Measurements from ENCODE around the gene NT5DC3. TPM values are rescaled to one million over a fixed set of nuclear protein-coding genes. Genes with fewer than 3 reads are reported as not detected.

Gene NT5DC3
- total RNA-seq, 1 experiment from 2014 or later = 9.0 TPM

DNA sequence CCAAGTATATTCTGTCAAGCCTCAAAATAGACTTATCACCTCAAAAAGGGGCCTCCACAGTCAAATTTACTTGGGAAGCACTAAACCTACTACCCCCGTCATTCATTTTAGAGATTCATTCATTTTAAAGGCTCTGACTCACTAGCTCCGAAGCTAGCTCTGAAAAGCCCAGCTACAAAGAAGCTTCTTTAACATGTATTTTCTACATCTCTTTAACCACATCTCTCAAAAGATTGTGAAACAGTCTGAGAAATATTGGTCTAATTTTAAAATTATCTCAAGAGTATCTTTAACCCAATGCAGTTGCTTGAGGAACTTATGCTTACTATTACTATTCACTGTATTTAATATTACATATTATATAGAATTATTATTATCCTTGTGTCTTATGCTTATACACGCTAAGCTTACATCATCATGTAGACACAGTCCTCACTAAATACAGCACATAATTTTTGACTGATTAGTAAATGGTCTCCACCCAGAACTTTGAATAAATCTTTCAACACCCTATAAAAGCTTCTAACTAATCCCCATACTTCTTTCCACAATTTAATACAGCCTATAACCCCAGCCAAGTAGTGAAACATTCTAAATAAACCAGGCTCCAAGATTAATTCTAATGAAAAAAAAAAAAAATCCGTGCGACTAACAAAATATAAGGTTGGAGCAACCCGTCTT lies 7.8 kb downstream of the NT5DC3 start:
- no peak for DNase-seq (ENCODE audit: low spot score)

GRCh38 chr12:103832048-103832997 lies 8.7 kb downstream of the NT5DC3 start:
- DNase-seq (ENCODE audit: low spot score) = no peak

DNA sequence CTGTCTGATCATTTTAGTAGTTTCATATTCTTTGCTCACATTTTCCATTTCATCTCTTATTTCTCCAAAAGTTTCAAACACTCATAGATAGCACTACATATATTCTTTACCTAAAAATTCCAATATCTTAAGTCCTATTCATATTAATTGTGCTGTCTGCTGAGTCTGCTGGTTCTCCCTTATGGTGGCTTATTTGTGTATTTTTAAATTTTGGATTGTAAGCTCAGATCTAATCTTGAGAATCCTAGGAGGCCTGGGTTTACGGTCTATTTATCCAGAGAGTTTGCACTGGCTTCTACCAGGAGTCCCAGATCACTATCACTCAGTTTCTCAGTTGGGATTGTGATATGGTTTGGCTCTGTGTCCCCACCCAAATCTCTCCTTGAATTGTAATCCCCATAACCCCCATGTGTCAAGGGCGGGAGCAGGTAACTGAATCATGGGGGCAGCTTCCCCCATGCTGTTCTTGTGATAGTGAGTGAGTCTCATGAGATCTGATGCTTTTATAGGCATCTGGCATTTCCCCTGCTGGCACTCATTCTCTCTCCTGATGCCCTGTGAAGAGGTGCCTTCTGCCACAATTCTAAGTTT lies 10.2 kb downstream of the NT5DC3 start:
- no peak for DNase-seq (ENCODE audit: low spot score)

DNA sequence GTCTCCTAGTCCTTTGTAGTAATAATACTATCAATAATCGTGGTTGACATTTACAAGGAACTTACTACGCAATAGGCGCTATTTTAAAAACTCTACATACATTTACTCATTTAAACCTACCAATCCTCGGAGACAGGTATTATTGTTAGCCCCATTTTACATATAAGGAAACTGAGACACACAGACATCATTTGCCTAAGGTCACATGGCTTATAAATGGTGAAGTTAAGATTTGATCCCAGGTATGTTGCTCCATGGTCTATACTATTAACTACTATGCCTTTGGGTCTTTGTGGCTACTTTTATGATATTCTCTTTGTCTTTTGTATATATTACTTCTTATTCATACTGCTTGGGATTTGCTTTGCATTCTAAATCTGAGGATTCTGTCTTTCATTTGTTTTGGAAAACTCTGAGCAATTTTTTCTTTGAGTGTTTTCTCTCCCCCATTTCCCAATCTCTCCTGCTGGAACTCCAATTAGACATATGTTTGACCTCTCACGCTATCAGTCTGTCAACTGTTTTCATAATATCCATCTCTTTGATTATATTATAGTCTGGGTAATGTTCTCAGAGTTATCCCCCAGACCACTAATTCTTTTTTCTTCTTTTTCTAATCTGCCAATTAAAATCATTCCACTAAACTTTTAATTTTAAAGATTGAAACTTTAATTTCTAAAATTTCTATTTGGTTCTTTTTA lies 10.9 kb downstream of the NT5DC3 start:
- no peak for DNase-seq (ENCODE audit: low spot score)

DNA sequence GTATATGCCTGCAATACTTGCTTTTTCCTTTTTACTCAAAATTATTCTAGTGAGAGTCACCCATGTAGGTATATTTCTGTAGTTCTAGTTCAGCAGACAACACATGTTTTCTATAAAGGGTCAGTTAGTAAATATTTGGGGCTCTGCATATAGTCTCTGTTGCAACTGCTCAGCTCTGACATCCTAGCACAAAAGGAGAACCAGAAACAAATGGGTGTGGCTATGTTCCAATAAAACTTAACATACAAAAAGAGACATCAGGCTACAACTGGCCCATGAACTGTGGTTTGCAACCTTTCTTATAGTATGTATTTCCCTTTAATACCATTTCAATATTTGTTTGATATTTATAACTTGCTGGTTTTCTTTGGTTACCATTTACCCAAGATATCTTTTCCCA lies 11.9 kb downstream of the NT5DC3 start:
- DNase-seq (ENCODE audit: low spot score) = no peak

DNA sequence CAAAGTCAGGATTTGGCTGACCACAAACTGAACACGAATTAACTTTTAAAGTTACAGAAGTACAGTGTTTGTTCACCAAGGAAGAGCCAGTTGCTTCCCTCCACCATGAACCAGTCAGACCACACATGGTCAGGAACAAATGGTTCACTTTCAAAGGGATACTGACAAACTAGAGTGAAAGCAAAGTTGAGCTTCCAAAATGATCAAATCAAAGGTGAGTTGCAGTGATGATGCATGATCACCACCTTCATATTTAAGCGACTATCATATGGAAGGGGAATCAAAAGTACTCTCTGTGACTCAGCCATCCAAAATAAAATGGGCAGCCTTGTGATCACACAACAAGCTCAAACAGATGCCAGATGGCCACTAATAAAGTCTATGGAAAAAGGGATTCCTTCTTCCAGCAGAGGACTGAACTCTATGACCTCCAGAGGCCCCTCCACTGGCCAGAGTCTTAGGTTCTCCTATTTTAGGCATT lies 13.1 kb downstream of the NT5DC3 start:
- DNase-seq (ENCODE audit: low spot score) = no peak

DNA sequence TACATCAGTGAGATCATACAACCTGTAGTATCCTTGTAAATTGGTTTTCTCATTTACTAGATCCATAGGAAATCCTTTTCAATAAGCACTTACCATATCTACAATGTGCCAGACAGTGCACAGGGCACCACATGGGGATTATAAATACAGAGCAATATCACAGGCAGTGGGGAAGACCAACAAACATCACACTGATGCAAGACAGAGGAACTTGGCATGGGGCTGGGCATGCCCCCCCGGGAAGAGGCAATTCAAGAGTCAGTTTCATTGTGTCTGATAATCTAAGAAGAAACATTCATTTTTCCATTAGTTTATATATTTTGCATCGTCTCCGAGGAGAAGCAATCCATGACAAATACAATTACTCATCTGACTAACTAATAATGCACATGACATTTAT lies 16.2 kb downstream of the NT5DC3 start:
- no peak for DNase-seq (ENCODE audit: low spot score)

DNA sequence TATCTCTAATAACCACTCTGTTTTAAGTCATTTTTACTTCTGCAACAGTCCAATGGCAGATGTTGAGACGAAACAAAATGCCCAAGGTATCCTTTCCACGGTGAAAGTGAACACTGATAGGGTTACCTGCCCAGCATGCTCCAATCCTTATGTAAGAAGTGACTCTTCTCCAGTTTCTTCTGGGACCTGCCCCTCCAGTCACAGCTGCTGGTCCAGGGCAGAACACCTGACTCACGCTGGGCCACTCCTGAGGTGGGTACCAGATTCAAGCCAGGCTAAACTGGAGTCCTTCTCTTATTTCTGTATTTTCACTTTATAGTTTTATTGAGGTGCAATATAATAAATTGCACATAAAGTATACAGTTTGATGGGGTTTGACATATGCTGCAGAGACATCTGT lies 16.7 kb downstream of the NT5DC3 start:
- no peak for DNase-seq (ENCODE audit: low spot score)

DNA sequence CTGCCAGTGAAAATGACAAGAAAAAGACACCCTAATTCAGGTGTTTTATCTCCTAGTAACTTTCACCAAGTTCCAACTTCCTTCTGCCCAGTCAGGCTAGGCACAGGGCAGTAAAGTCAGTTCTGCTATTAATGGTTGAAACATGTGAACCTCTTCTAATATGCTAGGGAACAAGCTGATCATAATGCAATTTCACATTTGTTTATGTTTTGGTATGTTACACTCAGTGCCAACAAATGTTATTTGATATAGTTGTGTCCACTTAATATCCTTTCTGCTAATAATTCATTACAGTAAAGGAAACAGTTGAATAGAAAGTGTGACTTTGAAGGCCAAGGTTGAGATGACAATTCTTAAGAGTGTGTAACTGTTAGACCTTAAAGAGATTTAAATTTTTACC lies 17.2 kb downstream of the NT5DC3 start:
- DNase-seq (ENCODE audit: low spot score) = no peak

DNA sequence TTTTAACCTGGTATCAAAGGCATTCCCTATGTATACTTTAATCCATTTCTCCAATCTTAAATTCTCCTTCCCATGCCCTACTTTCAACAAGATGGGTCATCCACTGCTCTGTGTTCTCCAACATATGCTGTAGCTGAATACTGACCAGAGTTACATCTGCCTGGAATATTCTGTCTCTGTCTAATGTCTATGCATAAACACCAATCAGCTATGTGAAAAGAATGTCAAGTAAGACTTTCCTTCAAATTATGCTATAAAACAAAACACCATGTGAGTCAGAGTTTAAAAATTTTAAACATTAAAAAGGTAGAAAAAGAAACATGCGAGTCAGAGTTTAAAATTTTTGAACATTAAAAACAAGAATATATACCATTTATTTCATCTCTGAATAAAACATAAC lies 19.3 kb downstream of the NT5DC3 start:
- DNase-seq (ENCODE audit: low spot score) = no peak

DNA sequence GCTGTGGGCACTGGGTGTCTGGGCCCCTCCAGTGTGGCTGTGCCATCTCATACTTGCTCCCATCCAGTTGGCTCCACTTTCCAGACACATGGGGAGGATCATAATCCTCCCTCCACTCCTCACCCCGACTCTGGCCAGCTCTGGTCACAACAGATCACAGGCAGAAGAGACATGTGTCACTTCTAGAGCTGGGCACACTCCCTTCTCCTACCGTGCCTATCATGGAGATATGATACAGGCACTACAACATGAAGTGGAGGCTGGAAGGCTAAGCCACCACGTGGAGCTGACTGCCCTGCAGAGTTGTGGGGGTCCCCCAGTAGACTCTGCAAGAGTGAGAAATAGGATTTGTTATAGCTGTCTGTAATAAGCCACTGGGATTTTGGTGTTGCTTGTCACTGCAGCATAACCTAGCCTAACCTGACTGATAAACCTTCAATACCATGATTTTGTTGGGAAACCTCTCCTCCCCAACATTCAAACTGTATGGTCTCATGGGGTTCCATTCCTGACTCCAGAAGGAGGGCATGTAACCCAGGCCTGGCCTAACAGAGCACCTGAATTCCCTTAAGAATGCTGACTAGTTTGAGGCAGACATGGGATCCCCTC lies 20.0 kb downstream of the NT5DC3 start:
- no peak for DNase-seq (ENCODE audit: low spot score)

DNA sequence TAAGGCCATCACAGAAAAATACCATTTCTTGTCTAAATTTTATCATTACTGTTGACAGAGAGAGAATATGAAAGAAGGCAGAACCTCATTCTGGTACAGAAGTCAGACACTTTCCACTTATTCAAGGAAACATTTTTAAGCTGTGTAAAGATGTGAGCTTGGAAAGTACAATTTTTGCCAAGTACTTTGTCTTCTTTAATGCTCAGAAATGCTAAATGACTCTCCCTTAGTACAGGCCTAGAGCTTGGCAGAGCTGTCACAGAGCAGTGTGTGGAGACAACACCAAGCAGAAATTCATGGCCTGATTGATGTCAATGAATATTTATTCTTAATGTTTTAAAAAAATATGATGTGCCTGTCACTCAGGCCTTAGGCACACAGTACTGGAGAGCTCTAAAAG lies 20.7 kb downstream of the NT5DC3 start:
- no peak for DNase-seq (ENCODE audit: low spot score)

DNA sequence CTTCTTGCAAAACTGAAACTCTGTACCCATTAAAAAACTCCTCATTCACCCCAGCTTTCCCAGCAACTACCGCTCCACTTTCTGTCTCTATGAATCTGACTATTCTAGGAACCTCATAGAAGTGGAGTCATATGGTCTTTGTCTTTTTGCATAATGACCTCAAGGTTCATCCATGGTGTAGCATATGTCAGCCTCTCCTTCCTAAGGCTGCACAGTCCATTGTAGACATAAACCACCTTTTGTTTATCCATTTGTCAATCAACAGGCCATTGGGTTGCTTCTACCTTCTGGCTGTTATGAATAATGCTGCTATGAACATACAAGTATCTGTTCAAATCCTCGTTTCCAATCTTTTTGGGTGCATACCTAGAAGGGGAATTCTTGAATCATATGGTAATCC lies 21.1 kb downstream of the NT5DC3 start:
- no peak for DNase-seq (ENCODE audit: low spot score)

DNA sequence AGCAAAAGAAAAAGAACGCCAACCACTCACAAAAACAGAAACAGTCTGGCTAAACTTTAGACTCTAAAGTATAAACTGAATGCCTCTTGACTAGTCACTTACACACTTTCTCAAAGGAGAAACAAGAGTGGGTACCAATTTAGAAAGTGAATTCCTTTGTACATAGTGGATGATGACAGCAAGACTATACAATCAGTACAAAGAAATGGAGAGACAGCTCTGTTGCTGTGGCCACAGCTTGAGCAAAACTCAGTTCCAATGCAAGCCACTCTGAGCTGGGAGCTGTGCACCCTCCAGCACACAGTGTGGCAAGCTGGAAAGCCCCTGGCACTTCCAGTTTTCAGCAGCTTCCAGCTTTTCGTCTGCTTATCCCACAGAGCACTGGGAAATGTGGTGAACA lies 21.7 kb downstream of the NT5DC3 start:
- DNase-seq (ENCODE audit: low spot score) = no peak

- no peak for DNase-seq (ENCODE audit: low spot score)
Observed at GRCh38 chr12:103817791-103818190, 23.2 kb downstream of the NT5DC3 start.

GRCh38 chr12:103816663-103817062 lies 24.4 kb downstream of the NT5DC3 start:
- DNase-seq (ENCODE audit: low spot score) = no peak

- no peak for DNase-seq (ENCODE audit: low spot score)
Observed at GRCh38 chr12:103814436-103814835, 26.6 kb downstream of the NT5DC3 start.

- DNase-seq (ENCODE audit: low spot score) = no peak
Observed at GRCh38 chr12:103813949-103814348, 27.1 kb downstream of the NT5DC3 start.

GRCh38 chr12:103813426-103813825 lies 27.6 kb downstream of the NT5DC3 start:
- no peak for DNase-seq (ENCODE audit: low spot score)

DNA sequence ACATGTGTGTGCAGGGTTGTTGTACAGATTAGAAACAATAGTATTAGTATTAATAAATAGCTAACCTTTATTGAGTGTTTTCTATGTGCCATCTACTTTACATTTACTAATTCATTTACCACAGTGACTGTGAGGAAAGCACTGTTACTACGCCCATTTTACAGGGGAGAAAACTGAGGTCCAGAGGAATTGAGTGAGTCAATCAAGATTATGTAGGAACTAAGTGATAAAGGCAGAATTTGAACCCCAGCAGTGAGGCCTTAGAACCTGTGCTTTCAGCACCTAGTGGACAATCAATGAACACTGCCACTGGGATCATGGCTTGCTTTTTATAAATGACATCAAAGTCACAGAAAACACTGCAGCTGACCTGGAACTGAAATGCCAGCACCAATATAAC lies 28.2 kb downstream of the NT5DC3 start:
- DNase-seq (ENCODE audit: low spot score) = no peak

- no peak for DNase-seq (ENCODE audit: low spot score)
Observed at GRCh38 chr12:103811791-103812190, 29.2 kb downstream of the NT5DC3 start.

Measured in HT-29 (cell line).